ENCODE results near the gene SMAGP. TPM values are rescaled to one million over a fixed set of nuclear protein-coding genes. Genes with fewer than 3 reads are reported as not detected.

The SMAGP gene
- total and polyA plus RNA-seq, 2 of the 4 experiments (the other 2 are of a cell fraction), result 12.2 to 42.7 TPM

DNA sequence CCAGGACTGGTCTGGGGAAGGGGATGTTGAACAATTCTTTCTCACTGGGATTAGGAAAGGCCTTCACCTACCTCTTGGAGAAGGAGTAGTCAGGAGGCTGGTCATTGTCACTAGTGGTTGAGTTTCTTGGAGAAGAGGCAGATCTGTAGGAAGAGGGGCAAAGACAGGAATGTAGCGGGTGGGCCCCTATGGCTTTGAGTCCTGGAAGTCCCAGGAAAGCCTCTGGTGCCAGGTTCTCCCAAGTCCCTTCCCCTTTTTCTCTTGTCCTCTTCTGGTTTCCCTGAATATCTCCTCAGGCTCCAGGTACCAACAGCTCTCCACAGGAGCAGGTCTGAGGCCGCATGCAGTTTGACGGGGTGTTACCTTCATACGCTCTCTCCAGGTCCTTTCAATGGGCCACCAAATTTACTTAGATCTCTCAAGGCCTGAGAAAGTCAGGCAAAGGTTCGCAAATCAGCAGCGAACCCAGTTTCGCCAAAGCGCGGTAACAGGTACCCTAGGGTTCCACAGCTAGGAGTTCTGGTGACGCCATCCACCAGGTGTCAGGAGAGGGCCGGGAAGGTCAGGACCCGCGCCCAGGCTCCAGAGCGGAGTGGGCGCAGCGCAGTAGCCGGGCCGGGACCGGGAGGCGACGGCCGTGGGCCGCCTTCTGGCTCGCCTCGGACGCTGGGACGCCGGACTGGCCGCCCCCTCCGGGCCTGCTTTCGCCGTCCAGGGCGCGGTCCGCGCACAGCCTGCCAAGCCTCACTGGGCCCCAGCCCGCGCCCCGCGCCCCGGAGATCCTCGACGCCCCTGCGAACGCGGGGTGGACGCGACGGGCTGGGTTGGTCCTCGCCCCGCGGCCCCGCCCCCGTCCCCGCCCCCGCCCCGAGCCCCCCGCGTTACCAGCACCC, 795 bp downstream of the SMAGP start:
- peaks cover 13% of the 10 kb centered on the region for H3K9me1 ChIP-seq (ENCODE audit: insufficient read depth, low read length)
- peak overlapping the region; percentile 59 for H2BK120ac ChIP-seq (ENCODE audit: low read depth, low read length)
- in situ Hi-C loops (cut with MboI; ENCODE audit: low sequenced_read_pairs) (no loop called here), dilution Hi-C loops (cut with HindIII; ENCODE audit: low sequenced_read_pairs, unreplicated experiment) (no loop called here), intact Hi-C loops (cut with micrococcal nuclease) (loop anchor here (1.0 kb wide), 1 partner anchor 72 kb away; no protein-coding TSS in a partner anchor)
- ChIA-PET POLR2A (ENCODE audit: unreplicated experiment) (no interaction called here), CTCF (interaction anchor here (0.8 to 2.7 kb wide), 2 partner anchors 71 to 82 kb away, joined by 3 to 19 read pairs; no protein-coding TSS in a partner anchor)
- DNase-seq, result no peak
- no peak overlapping the region; the same call in 2 of the 3 replicates for H2BK15ac ChIP-seq (ENCODE audit: low read depth, low read length)
- H3K27me3 ChIP-seq (ENCODE audit: control insufficient read depth, insufficient read depth, low read length), result no peaks in the 10 kb centered on the region
- peak overlapping the region; percentile 34 for H3K56ac ChIP-seq (ENCODE audit: extremely low read depth, insufficient read depth, low read length)
- TF ChIP-seq RCOR1 (IDR thresholded peaks at IDR 0.05; ENCODE audit: insufficient replicate concordance, low read length), result no peak
- TF ChIP-seq NFE2L2 (IDR thresholded peaks at IDR 0.05; ENCODE audit: low read depth, low read length), result no peak
- no peak for TF ChIP-seq FOS (IDR thresholded peaks at IDR 0.05; ENCODE audit: low read depth, low read length)
- no peak for TF ChIP-seq MXI1 (IDR thresholded peaks at IDR 0.05; ENCODE audit: borderline replicate concordance, low read depth, low read length)
- TF ChIP-seq, protein P1, sequence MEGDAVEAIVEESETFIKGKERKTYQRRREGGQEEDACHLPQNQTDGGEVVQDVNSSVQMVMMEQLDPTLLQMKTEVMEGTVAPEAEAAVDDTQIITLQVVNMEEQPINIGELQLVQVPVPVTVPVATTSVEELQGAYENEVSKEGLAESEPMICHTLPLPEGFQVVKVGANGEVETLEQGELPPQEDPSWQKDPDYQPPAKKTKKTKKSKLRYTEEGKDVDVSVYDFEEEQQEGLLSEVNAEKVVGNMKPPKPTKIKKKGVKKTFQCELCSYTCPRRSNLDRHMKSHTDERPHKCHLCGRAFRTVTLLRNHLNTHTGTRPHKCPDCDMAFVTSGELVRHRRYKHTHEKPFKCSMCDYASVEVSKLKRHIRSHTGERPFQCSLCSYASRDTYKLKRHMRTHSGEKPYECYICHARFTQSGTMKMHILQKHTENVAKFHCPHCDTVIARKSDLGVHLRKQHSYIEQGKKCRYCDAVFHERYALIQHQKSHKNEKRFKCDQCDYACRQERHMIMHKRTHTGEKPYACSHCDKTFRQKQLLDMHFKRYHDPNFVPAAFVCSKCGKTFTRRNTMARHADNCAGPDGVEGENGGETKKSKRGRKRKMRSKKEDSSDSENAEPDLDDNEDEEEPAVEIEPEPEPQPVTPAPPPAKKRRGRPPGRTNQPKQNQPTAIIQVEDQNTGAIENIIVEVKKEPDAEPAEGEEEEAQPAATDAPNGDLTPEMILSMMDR (conservative IDR thresholded peaks at IDR 0.05; ENCODE audit: low read depth, low read length), result peak; percentile 28
- no peak for TF ChIP-seq CEBPB (IDR thresholded peaks at IDR 0.05; ENCODE audit: low read depth, low read length)
- TF ChIP-seq RAD21 (IDR thresholded peaks at IDR 0.05; ENCODE audit: low read length), result peak; percentile 41
- TF ChIP-seq MAZ (IDR thresholded peaks at IDR 0.05; ENCODE audit: borderline replicate concordance, low read depth, low read length), result no peak
- TF ChIP-seq SMC3 (IDR thresholded peaks at IDR 0.05; ENCODE audit: low read depth, low read length), result 0 out of 2 replicates have a peak, but pooled peaks have one; percentile 27
- TF ChIP-seq RFX5 (IDR thresholded peaks at IDR 0.05; ENCODE audit: low read depth, low read length), result no peak
- H3K4me1 ChIP-seq (ENCODE audit: control insufficient read depth, insufficient read depth, low read length), result peaks cover 3% of the 10 kb centered on the region; the same call in 1 of the 2 replicates
- peak overlapping the region; percentile 83 for H2AFZ ChIP-seq (replicated peaks; ENCODE audit: low read length, poor library complexity)
- H4K20me1 ChIP-seq (ENCODE audit: insufficient read depth, low read length), result no peaks in the 10 kb centered on the region
- no peak overlapping the region; the same call in 1 of the 2 replicates for H3K27ac ChIP-seq (ENCODE audit: insufficient read depth, low read length)
- peak overlapping the region; percentile 60; the same call in 1 of the 2 replicates for H2AK5ac ChIP-seq (ENCODE audit: low read depth, low read length)
- peak overlapping the region; percentile 74 for H3K4me3 ChIP-seq (ENCODE audit: insufficient read depth, low read depth, low read length)
- WGBS, 2 experiments (ENCODE audit: extremely low coverage in 2 of 2, insufficient read length in 1 of 2), result 47% methylated on average over 7 of the region's 59 CpGs; no CpG with 5 or more reads in 1 of the 2 experiments
- peak overlapping the region; percentile 37; the same call in 1 of the 2 replicates for H3K9ac ChIP-seq (ENCODE audit: low read depth, low read length)
- H3K36me3 ChIP-seq (ENCODE audit: control insufficient read depth, insufficient read depth, low read length), result no peaks in the 10 kb centered on the region
- ATAC-seq (ENCODE audit: low read depth), result peak; percentile 50
- H3K4ac ChIP-seq (ENCODE audit: low read depth, low read length), result peak overlapping the region; percentile 66
- H4K91ac ChIP-seq (ENCODE audit: insufficient read depth, low read depth, low read length), result 0 out of 2 replicates have a peak overlapping the region, but pooled peaks have one; percentile 23
- no peak overlapping the region for H2BK5ac ChIP-seq (ENCODE audit: low read depth, low read length, poor library complexity, severe bottlenecking)
- no TSS peak for BruUV-seq (replicated peaks)
- no peaks in the 10 kb centered on the region for H3K9me3 ChIP-seq (ENCODE audit: control insufficient read depth, insufficient read depth, low read length)
- peak overlapping the region; percentile 82 for H3K23ac ChIP-seq (ENCODE audit: low read depth, low read length)
- no peak overlapping the region for H3K18ac ChIP-seq (ENCODE audit: low read depth, low read length)
- peak overlapping the region; percentile 37 for H4K5ac ChIP-seq (ENCODE audit: low read depth, low read length)
- H4K8ac ChIP-seq (ENCODE audit: low read depth in 2 of 2, low read length in 2 of 2), result peak overlapping the region; percentile 79 to 80
- peak overlapping the region; percentile 41 for H3K4me2 ChIP-seq (ENCODE audit: low read depth, low read length)
- H2AK9ac ChIP-seq (replicated peaks; ENCODE audit: low read depth, low read length, poor library complexity), result peak overlapping the region; percentile 93
- peak overlapping the region; percentile 29 for H3K14ac ChIP-seq (replicated peaks; ENCODE audit: low read depth, low read length)
- H2BK20ac ChIP-seq (ENCODE audit: low read depth, low read length), result no peak overlapping the region; the same call in 1 of the 2 replicates
- peaks cover 19 to 56% of the 10 kb centered on the region in 2 experiments for H3K79me1 ChIP-seq (ENCODE audit: low read depth in 1 of 2, low read length in 2 of 2)

Measured in IMR-90 (cell line).